Neural progenitor cell (in vitro differentiated cells): ENCODE measurements around the gene MFAP4. TPM values are rescaled to one million over a fixed set of nuclear protein-coding genes. Genes with fewer than 3 reads are reported as not detected.
A peak's percentile ranks its signal among the peaks of the same experiment; 100 is the strongest.

Experiments
- DNase-seq: peaks from one replicate; pipeline ENCODE4 v3.0.0-alpha.2; 2016; ENCODE audit warnings: low spot score
- H2AFZ ChIP-seq: fragments of 200-600 bp; sonication (generic); replicated peaks from 2 replicates; pipeline ENCODE4 v1.6.1; 2016; ENCODE audit warnings: antibody characterized with exemption
- H3F3A ChIP-seq: fragments of 200-600 bp; sonication (generic); 2 replicates; pipeline ENCODE4 v1.6.1; 2016; ENCODE audit warnings: antibody characterized with exemption, low read depth
- H3K27ac ChIP-seq: fragments of 200-600 bp; sonication (generic); 2 replicates; pipeline ENCODE4 v1.5.1; 2016; ENCODE audit warnings: mild to moderate bottlenecking
- H3K27me3 ChIP-seq: fragments of 200-600 bp; sonication (generic); 2 replicates; pipeline ENCODE4 v1.6.1; 2016; ENCODE audit warnings: mild to moderate bottlenecking, moderate library complexity
- H3K36me3 ChIP-seq: fragments of 200-600 bp; sonication (generic); 2 replicates; pipeline ENCODE4 v1.5.1; 2016
- H3K4me1 ChIP-seq: fragments of 200-600 bp; sonication (generic); 2 replicates; pipeline ENCODE4 v1.6.1; 2016; ENCODE audit warnings: mixed run types
- H3K4me2 ChIP-seq: fragments of 200-600 bp; sonication (generic); 2 replicates; pipeline ENCODE4 v1.6.1; 2016
- H3K4me3 ChIP-seq: fragments of 200-600 bp; sonication (generic); 2 replicates; pipeline ENCODE4 v1.5.1; 2016
- H3K79me2 ChIP-seq: fragments of 200-600 bp; sonication (generic); 2 replicates; pipeline ENCODE4 v1.6.1; 2016; ENCODE audit warnings: low read depth
- H3K9ac ChIP-seq: fragments of 200-600 bp; sonication (generic); 2 replicates; pipeline ENCODE4 v1.6.1; 2016
- H3K9me3 ChIP-seq: fragments of 200-600 bp; sonication (generic); 2 replicates; pipeline ENCODE4 v1.5.1; 2016; ENCODE audit warnings: low read depth
- H4K20me1 ChIP-seq: fragments of 200-600 bp; sonication (generic); 2 replicates; pipeline ENCODE4 v1.6.1; 2016; ENCODE audit warnings: low read depth
- H3K27ac Mint-ChIP-seq: 3 replicates; pipeline ENCODE4 v1.8.0; 2021; ENCODE audit warnings: mixed read lengths
- H3K27me3 Mint-ChIP-seq: 2 replicates; pipeline ENCODE4 v1.8.0; 2022; ENCODE audit warnings: low read depth, mild to moderate bottlenecking, inconsistent platforms, moderate library complexity, mixed read lengths; ENCODE audit not compliant: insufficient read depth
- H3K36me3 Mint-ChIP-seq: 3 replicates; pipeline ENCODE4 v1.8.0; 2021; ENCODE audit warnings: mixed read lengths
- H3K4me1 Mint-ChIP-seq: 3 replicates; pipeline ENCODE4 v1.8.0; 2021; ENCODE audit warnings: mixed read lengths
- H3K4me3 Mint-ChIP-seq: 3 replicates; pipeline ENCODE4 v1.8.0; 2021; ENCODE audit warnings: mild to moderate bottlenecking, moderate library complexity, mixed read lengths
- H3K9me3 Mint-ChIP-seq: 3 replicates; pipeline ENCODE4 v1.8.0; 2020; ENCODE audit warnings: mixed read lengths
- EZH2 ChIP-seq: fragments of 200-600 bp; sonication (generic); IDR thresholded peaks from 2 replicates; pipeline ENCODE4 v1.6.1; 2017; ENCODE audit warnings: antibody characterized with exemption, mild to moderate bottlenecking, moderate library complexity
- EZH2phosphoT487 ChIP-seq: fragments of 200-600 bp; sonication (generic); IDR thresholded peaks from 2 replicates; pipeline ENCODE4 v1.6.1; 2017; ENCODE audit warnings: antibody characterized with exemption
- total RNA-seq: library from RNA; depleted of rRNA; stranded (reverse); fragments of >200 nt; gene quantifications from 2 replicates; pipeline ENCODE4 v1.2.3, GENCODE V29; 2015; ENCODE audit warnings: low replicate concordance
- TF ChIP-seq, protein P1 (sequence below): fragments of 200-600 bp; sonication (generic); IDR thresholded peaks from 2 replicates; pipeline ENCODE4 v1.5.1; 2017; ENCODE audit warnings: antibody characterized with exemption, mild to moderate bottlenecking

The MFAP4 gene
- total RNA-seq, 1 donor from 2014 or later, result not detected

DNA sequence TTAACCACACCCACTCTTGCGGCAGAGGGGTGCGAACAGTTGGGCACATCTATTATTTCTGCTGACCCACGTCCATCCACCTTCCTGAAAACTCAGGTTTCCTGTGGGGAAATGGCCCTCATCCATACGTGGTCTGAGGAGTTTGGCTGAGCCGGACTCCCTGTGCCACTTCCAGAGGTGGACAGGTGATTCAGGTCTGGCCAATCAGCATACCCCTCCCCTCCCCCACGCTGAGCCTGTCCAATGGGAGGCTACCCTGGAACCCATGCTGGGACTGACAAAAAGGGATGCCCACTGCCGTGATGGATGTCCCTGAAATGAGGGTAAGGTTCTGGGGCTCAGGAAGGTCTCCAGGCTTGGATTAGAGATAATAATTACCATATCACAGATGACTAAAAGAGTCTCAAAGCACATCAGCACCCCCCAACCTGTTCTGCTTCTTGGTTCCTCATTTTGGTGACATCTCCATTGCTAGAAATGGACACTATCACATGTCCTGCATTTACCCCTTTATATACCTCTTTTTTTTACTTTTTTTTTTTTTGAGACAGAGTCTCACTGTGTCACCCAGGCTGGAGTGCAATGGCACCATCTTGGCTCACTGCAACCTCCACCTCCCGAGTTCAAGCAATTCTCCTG lies 14.0 kb downstream of the MFAP4 start:
- no peak for DNase-seq
- H3K9me3 ChIP-seq, result no peaks in the 10 kb centered on the region
- no peaks in the 10 kb centered on the region for H4K20me1 ChIP-seq
- H3K4me1 ChIP-seq, result peaks cover 4% of the 10 kb centered on the region
- Mint-ChIP-seq H3K4me1 (peaks cover 8% of the 10 kb centered on the region), H3K36me3 (no peaks in the 10 kb centered on the region), H3K4me3 (no peak overlapping the region), H3K27ac (peak overlapping the region; percentile 72), H3K9me3 (no peaks in the 10 kb centered on the region), H3K27me3 (peaks cover 6% of the 10 kb centered on the region)
- H3K4me2 ChIP-seq, result peak overlapping the region; percentile 13
- no peak overlapping the region for H3K27ac ChIP-seq
- peaks cover 22% of the 10 kb centered on the region for H3K79me2 ChIP-seq
- no peaks in the 10 kb centered on the region for H3K36me3 ChIP-seq
- H3K9ac ChIP-seq, result no peak overlapping the region
- no peaks in the 10 kb centered on the region for H3K27me3 ChIP-seq
- no peak overlapping the region for H2AFZ ChIP-seq
- H3K4me3 ChIP-seq, result no peak overlapping the region
- TF ChIP-seq, protein P1, sequence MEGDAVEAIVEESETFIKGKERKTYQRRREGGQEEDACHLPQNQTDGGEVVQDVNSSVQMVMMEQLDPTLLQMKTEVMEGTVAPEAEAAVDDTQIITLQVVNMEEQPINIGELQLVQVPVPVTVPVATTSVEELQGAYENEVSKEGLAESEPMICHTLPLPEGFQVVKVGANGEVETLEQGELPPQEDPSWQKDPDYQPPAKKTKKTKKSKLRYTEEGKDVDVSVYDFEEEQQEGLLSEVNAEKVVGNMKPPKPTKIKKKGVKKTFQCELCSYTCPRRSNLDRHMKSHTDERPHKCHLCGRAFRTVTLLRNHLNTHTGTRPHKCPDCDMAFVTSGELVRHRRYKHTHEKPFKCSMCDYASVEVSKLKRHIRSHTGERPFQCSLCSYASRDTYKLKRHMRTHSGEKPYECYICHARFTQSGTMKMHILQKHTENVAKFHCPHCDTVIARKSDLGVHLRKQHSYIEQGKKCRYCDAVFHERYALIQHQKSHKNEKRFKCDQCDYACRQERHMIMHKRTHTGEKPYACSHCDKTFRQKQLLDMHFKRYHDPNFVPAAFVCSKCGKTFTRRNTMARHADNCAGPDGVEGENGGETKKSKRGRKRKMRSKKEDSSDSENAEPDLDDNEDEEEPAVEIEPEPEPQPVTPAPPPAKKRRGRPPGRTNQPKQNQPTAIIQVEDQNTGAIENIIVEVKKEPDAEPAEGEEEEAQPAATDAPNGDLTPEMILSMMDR, result no peak
- no peak for TF ChIP-seq EZH2phosphoT487
- no peak for TF ChIP-seq EZH2
- H3F3A ChIP-seq, result peaks cover 22% of the 10 kb centered on the region

DNA sequence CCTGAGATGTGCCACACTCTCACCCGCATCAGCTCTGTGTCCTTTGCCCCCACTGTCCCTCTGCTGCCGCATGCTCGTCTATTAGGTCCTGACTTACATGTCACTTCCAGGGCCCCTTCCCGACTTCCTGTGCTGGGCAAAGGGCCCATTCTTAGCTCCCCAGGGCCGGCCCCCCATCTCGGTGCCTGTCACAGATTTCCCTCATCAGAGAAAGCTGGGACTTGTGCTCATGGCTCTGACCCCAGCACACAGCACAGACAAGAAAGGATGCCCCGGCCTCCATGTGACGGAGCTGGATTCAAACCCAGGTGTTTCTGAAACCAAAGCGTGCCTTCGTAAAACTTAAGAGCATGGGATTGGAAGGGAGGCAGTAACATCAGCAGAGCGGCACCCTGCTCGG lies 14.6 kb downstream of the MFAP4 start:
- no peaks in the 10 kb centered on the region for H3K9me3 Mint-ChIP-seq
- DNase-seq, result no peak
- TF ChIP-seq EZH2 (no peak), EZH2phosphoT487 (no peak)
- TF ChIP-seq, protein P1, result no peak
- H3K79me2 ChIP-seq, result peaks cover 22% of the 10 kb centered on the region
- no peaks in the 10 kb centered on the region for H3K27me3 ChIP-seq
- no peak overlapping the region for H3K27ac ChIP-seq
- no peak overlapping the region for H3K4me2 ChIP-seq
- H3K27me3 Mint-ChIP-seq, result peaks cover 6% of the 10 kb centered on the region
- peaks cover 17% of the 10 kb centered on the region for H3F3A ChIP-seq
- no peaks in the 10 kb centered on the region for H3K36me3 ChIP-seq
- H3K4me3 Mint-ChIP-seq, result no peak overlapping the region
- H3K4me1 ChIP-seq, result peaks cover 4% of the 10 kb centered on the region
- H2AFZ ChIP-seq, result no peak overlapping the region
- no peaks in the 10 kb centered on the region for H4K20me1 ChIP-seq
- H3K9me3 ChIP-seq, result no peaks in the 10 kb centered on the region
- H3K27ac Mint-ChIP-seq, result peak overlapping the region; percentile 72
- H3K9ac ChIP-seq, result no peak overlapping the region
- H3K4me1 Mint-ChIP-seq, result peaks cover 8% of the 10 kb centered on the region
- H3K4me3 ChIP-seq, result no peak overlapping the region
- no peaks in the 10 kb centered on the region for H3K36me3 Mint-ChIP-seq

DNA sequence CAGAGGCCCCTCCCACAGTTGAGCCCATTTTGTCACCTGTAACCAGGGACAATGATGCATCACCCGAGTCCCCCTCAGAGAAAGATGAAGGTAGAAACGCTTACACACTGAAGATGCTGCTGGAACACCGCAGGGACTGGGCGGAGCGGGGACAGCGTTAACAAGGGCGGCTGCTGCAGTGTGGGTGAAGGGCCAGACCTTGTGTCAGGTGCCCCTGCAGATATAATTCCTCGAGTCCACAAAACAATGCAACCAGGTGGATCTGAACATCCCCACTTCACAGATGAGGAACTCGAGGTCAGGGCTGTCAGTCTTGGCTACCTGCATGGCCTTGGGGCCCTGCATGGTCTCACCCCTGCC lies 15.0 kb downstream of the MFAP4 start:
- Histone ChIP-seq H3K36me3 (no peaks in the 10 kb centered on the region), H3K4me1 (peaks cover 4% of the 10 kb centered on the region), H3K9ac (no peak overlapping the region), H2AFZ (no peak overlapping the region), H3K27ac (no peak overlapping the region), H3K4me2 (no peak overlapping the region), H3K4me3 (no peak overlapping the region), H3K9me3 (no peaks in the 10 kb centered on the region), H3F3A (peaks cover 12% of the 10 kb centered on the region), H4K20me1 (no peaks in the 10 kb centered on the region), H3K27me3 (no peaks in the 10 kb centered on the region), H3K79me2 (peaks cover 20% of the 10 kb centered on the region)
- TF ChIP-seq EZH2 (no peak), EZH2phosphoT487 (no peak)
- TF ChIP-seq, protein P1, result no peak
- H3K36me3 Mint-ChIP-seq, result no peaks in the 10 kb centered on the region
- no peak overlapping the region for H3K4me3 Mint-ChIP-seq
- H3K27ac Mint-ChIP-seq, result peak overlapping the region; percentile 46
- no peak for DNase-seq
- H3K27me3 Mint-ChIP-seq, result peaks cover 6% of the 10 kb centered on the region
- H3K9me3 Mint-ChIP-seq, result no peaks in the 10 kb centered on the region
- peaks cover 6% of the 10 kb centered on the region for H3K4me1 Mint-ChIP-seq
